Peyer's patch (tissue), 4 donors: ENCODE results near the gene ATXN2. TPM values are rescaled to one million over a fixed set of nuclear protein-coding genes. Genes with fewer than 3 reads are reported as not detected.

Experiments used
- DNase-seq, 3 donors: peaks; one replicate each; pipeline ENCODE4 v3.0.0-alpha.2; 2017 to 2019
- H3K27ac ChIP-seq, 4 donors: fragments of 200-600 bp; sonication (generic); one replicate each; pipeline ENCODE4 v1.5.1; 2016 to 2019
- H3K27me3 ChIP-seq, 2 donors: fragments of 200-600 bp; sonication (generic); one replicate each; pipeline ENCODE4 v1.5.1; 2019
- H3K36me3 ChIP-seq, 3 donors: fragments of 200-600 bp; sonication (generic); one replicate each; pipeline ENCODE4 v1.5.1; 2016 to 2019
- H3K4me1 ChIP-seq, 4 donors: fragments of 200-600 bp; sonication (generic); one replicate each; pipeline ENCODE4 v1.5.1; 2016 to 2019
- H3K4me3 ChIP-seq, 4 donors: fragments of 200-600 bp; sonication (generic); 1 replicate in 3 of 4; 2 replicates in 1 of 4; pipeline ENCODE4 v1.5.1; 2016 to 2019; ENCODE audit warnings: mild to moderate bottlenecking in 1 of 4
- H3K9me3 ChIP-seq, 4 donors: fragments of 200-600 bp; sonication (generic); one replicate each; pipeline ENCODE4 v1.5.1; 2016 to 2019; ENCODE audit warnings: mild to moderate bottlenecking in 1 of 4
- POLR2A ChIP-seq, 2 donors: fragments of 450-650 bp; IDR thresholded peaks; one replicate each; pipeline ENCODE4 v1.5.1; 2017; ENCODE audit warnings: antibody characterized with exemption in 2 of 2, mild to moderate bottlenecking in 2 of 2, moderate library complexity in 2 of 2
- total RNA-seq, 4 donors: library from RNA; depleted of rRNA; stranded (reverse); fragments of >200 nt; gene quantifications; one replicate each; pipeline ENCODE4 v1.1.0, GENCODE V29; 2016
- TF ChIP-seq, protein P1 (sequence below), 6 experiments: fragments of 450-650 bp in 4 of 6; fragments of 200-600 bp in 2 of 6; sonication (generic) in 1 of 6; IDR thresholded peaks; one replicate each; pipeline ENCODE4 v1.5.1; 2017 to 2019; ENCODE audit warnings: antibody characterized with exemption in 6 of 6, mild to moderate bottlenecking in 3 of 6, moderate library complexity in 1 of 6

ATXN2 gene
- total RNA-seq, 4 donors from 2014 or later, result 35.9 to 111 (median 90.8) TPM

DNA sequence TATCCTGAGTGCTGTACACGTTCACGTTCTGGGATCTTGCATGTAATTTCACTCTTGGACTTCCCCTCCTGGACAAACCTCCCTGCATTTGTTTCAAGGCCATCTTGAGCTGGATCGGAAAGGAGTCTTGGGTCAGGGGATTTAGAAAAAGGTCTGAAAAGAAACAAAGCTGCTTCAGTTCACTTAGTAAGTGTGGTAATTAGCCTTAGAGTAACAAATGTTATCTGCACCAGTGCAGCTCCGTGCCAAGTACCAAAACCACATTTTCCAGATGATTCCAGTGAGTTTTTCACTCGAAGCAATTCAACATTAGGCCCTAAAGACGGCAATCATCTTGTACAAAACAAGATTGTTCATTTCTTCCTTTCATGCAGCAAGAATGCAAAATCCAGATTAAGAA lies 39.4 kb upstream of the ATXN2 start:
- Histone ChIP-seq H3K4me1 (peaks cover 0 to 10% (median 0%) of the 10 kb centered on the region in 4 donors), H3K4me3 (no peak overlapping the region), H3K27me3 (no peaks in the 10 kb centered on the region), H3K27ac (no peak overlapping the region), H3K9me3 (no peaks in the 10 kb centered on the region), H3K36me3 (peaks cover 0 to 18% (median 0%) of the 10 kb centered on the region in 3 donors)
- no peak for DNase-seq
- TF ChIP-seq, protein P1, sequence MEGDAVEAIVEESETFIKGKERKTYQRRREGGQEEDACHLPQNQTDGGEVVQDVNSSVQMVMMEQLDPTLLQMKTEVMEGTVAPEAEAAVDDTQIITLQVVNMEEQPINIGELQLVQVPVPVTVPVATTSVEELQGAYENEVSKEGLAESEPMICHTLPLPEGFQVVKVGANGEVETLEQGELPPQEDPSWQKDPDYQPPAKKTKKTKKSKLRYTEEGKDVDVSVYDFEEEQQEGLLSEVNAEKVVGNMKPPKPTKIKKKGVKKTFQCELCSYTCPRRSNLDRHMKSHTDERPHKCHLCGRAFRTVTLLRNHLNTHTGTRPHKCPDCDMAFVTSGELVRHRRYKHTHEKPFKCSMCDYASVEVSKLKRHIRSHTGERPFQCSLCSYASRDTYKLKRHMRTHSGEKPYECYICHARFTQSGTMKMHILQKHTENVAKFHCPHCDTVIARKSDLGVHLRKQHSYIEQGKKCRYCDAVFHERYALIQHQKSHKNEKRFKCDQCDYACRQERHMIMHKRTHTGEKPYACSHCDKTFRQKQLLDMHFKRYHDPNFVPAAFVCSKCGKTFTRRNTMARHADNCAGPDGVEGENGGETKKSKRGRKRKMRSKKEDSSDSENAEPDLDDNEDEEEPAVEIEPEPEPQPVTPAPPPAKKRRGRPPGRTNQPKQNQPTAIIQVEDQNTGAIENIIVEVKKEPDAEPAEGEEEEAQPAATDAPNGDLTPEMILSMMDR (IDR thresholded peaks at IDR 0.05), result no peak
- no peak for TF ChIP-seq POLR2A (IDR thresholded peaks at IDR 0.05)

DNA sequence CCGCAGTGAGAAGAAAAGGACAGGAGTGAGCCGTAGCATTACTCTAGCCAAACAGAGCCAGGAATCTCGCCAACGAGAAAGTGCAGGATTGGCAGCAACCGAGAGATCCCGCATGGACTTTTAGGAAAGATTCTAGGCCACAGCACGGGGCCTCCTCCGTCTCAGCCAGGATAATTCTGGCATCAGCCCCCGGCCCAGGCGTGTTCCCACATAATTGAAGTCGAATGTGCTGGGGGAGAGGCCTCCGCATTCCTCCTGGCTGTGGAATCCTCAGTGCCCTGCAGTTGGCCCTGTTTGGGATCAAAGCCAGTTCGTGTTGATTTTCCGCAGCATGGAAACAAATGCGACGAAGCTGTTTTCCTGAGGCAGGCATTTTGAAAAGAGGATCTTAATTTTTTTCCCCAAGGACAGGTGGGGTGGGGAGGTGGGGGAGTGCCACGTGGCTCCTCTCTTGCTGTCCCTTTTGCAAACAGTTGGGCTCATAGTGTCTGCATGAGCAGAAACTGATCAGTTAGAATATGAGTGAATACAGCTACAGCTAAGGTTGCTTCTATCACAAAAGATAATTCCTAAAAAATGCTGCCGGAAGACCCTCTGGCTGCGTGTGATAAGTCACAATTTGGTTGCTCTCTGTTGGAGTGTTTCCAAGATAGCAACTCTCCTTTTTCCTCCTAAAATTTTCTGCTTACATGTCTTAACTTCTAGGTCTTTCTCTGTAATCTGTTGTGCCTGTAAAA lies 37.3 kb upstream of the ATXN2 start:
- Histone ChIP-seq H3K9me3 (no peaks in the 10 kb centered on the region), H3K4me3 (no peak overlapping the region), H3K27me3 (no peaks in the 10 kb centered on the region), H3K36me3 (no peaks in the 10 kb centered on the region), H3K4me1 (peaks cover 0 to 10% (median 0%) of the 10 kb centered on the region in 4 donors), H3K27ac (peak overlapping the region in 2 of 4 donors; percentile 7 to 65)
- TF ChIP-seq, protein P1 (IDR thresholded peaks at IDR 0.05), result no peak
- peak in 1 of 3 donors; percentile 46 for DNase-seq

DNA sequence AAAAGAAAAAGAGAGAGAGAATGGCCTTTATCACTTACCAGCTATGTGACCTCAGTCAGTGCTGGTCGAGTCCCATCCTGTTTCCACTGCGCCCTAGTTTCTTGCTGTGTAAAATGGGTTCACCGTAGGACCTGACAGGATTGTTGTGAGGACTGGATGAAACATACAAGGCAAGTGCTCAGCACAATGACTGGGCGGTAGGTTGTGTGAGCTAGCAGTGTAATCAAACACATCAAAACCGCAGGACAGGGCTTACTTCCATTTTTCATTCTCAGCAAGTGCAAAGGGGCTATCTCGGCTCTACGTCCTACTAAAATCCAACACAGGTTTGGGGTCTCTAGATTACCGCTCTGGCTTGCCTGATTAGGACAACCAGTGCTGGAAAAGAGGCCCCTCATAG lies 36.4 kb upstream of the ATXN2 start:
- Histone ChIP-seq H3K27ac (peak overlapping the region in 1 of 4 donors; percentile 65), H3K4me1 (peaks cover 0 to 10% (median 0%) of the 10 kb centered on the region in 4 donors), H3K4me3 (no peak overlapping the region), H3K36me3 (no peaks in the 10 kb centered on the region), H3K9me3 (no peaks in the 10 kb centered on the region), H3K27me3 (no peaks in the 10 kb centered on the region)
- no peak for TF ChIP-seq POLR2A (IDR thresholded peaks at IDR 0.05)
- TF ChIP-seq, protein P1 (IDR thresholded peaks at IDR 0.05), result no peak
- no peak for DNase-seq

DNA sequence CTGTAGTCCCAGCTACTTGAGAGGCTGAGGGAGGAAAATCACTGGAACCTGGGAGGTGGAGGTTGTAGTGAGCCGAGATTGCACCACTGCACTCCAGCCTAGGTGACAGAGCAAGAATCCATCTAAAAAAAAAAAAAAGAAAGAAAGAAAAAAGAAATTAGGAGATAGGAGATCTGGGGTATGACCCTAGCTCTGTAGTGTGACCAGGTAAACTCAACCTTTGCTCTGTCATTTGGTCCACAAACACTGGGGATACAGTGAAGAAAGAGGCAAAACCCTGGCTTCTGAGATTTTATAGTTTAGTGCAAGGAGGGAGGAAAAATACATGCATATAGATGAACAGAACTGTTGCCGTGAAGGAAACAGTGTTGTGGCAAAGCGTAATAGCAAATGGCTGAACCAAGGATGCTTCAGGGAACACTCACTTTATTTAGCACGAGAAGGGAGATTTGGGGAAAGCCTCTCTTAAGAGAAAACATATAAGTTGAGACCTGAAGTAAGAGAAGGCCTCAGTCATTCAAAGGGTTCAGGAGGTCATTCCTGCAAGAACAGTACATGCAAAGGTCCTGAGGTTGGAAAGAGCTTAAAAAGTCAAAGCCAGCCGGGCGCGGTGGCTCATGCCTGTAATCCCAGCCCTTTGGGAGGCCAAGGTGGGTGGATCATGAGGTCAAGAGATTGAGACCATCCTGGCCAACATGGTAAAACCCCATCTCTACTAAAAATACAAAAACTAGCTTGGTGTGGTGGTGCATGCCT lies 29.6 kb upstream of the ATXN2 start:
- no peak for DNase-seq
- TF ChIP-seq, protein P1 (IDR thresholded peaks at IDR 0.05), result no peak
- TF ChIP-seq POLR2A (IDR thresholded peaks at IDR 0.05), result no peak
- Histone ChIP-seq H3K4me1 (no peaks in the 10 kb centered on the region), H3K4me3 (no peak overlapping the region), H3K36me3 (no peaks in the 10 kb centered on the region), H3K27me3 (no peaks in the 10 kb centered on the region), H3K9me3 (no peaks in the 10 kb centered on the region), H3K27ac (no peak overlapping the region)

DNA sequence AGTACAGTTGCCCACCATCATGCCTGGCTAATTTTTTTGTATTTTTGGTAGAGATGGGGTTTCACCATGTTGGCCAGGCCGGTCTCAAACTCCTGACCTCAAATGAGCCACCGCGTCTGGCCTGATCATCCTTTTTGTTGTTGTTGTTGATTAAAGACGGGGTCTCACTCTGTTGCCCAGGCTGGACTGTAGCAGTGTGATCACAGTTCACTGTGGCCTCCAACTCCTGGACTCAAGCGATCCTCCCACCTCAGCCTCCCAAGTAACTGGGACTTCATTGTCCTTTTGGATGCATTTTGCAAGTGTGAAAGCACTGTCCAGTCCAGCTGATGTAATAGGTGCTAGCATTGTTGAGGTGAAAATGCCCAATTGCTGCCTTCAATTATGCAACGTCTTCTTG lies 27.1 kb upstream of the ATXN2 start:
- H3K4me3 ChIP-seq, result no peak overlapping the region
- DNase-seq, result no peak
- H3K9me3 ChIP-seq, result no peaks in the 10 kb centered on the region
- H3K27me3 ChIP-seq, result no peaks in the 10 kb centered on the region
- H3K36me3 ChIP-seq, result no peaks in the 10 kb centered on the region
- TF ChIP-seq, protein P1 (IDR thresholded peaks at IDR 0.05), result no peak
- TF ChIP-seq POLR2A (IDR thresholded peaks at IDR 0.05), result no peak
- no peak overlapping the region for H3K27ac ChIP-seq
- no peaks in the 10 kb centered on the region for H3K4me1 ChIP-seq
